HCT116 (cell line): ENCODE results near the gene CCDC174. TPM values are rescaled to one million over a fixed set of nuclear protein-coding genes. Genes with fewer than 3 reads are reported as not detected.

Experiments
- ATAC-seq: fragments of 200-7000 bp; cut with Tn5 transposase; 2 replicates; pipeline ENCODE4 v1.9.1; 2020; ENCODE audit warnings: mild to moderate bottlenecking, moderate library complexity
- BruUV-seq: library from RNA; stranded (reverse); fragments of 400-500 nt; replicated peaks from 2 replicates; lab custom pipeline; 2021; lab: Mats Ljungman, UMichigan
- CTCF ChIA-PET: fragments of 300-600 bp; sonication (Branson Sonifier 250); formaldehyde crosslinking; loops from one replicate; lab custom pipeline; 2021; ENCODE audit warnings: antibody characterized with exemption; lab: Charles Lee
- POLR2A ChIA-PET: fragments of 300-600, 350-600 bp; sonication (Branson Sonifier 250); formaldehyde crosslinking; loops from one replicate; lab custom pipeline; 2021; ENCODE audit warnings: antibody characterized with exemption; lab: Charles Lee
- RAD21 ChIA-PET, 2 experiments: fragments of 300-600 bp; sonication (Branson Sonifier 250); formaldehyde crosslinking; loops; one replicate each; lab custom pipeline; 2023; ENCODE audit warnings: low total read pairs in 2 of 2; ENCODE audit not compliant: uncharacterized antibody in 2 of 2, unreplicated experiment in 2 of 2, low non-redundant PET in 1 of 2; lab: Charles Lee
- DNase-seq: peaks from one replicate; pipeline ENCODE4 v3.0.0-alpha.2; 2010; ENCODE audit warnings: low read depth, low spot score
- H2AFZ ChIP-seq: fragments of 200-600 bp; shearing (Covaris generic), sonication (generic); 2 replicates; pipeline ENCODE4 v1.6.1; 2017; ENCODE audit warnings: low read depth, mixed run types, mixed read lengths, antibody characterized with exemption, low read length; ENCODE audit not compliant: poor library complexity, severe bottlenecking
- H3K27ac ChIP-seq: 2 replicates; pipeline ENCODE4 v1.5.1; 2012; ENCODE audit warnings: low read depth, low read length
- H3K27me3 ChIP-seq: fragments of 200-600 bp; sonication (generic); 2 replicates; pipeline ENCODE4 v1.6.1; 2016; ENCODE audit warnings: mixed run types, low read length, mixed read lengths; ENCODE audit not compliant: insufficient read depth
- H3K36me3 ChIP-seq, 2 experiments: fragments of 200-500 bp in 1 of 2; fragments of 200-600 bp in 1 of 2; sonication (Bioruptor generic) in 1 of 2; sonication (generic) in 1 of 2; 2 replicates each; pipeline versions ENCODE4 v1.5.1 to v1.6.1; 2014 to 2016; ENCODE audit warnings: low read length in 2 of 2, inconsistent platforms in 1 of 2, mixed read lengths in 1 of 2, mixed run types in 1 of 2; ENCODE audit not compliant: insufficient read depth in 2 of 2, control insufficient read depth in 1 of 2
- H3K4me1 ChIP-seq, 2 experiments: fragments of 200-600 bp in 1 of 2; sonication (generic) in 1 of 2; 2 replicates each; pipeline versions ENCODE4 v1.5.1 to v1.6.1; 2012 to 2017; ENCODE audit warnings: low read length in 2 of 2, inconsistent platforms in 1 of 2, mild to moderate bottlenecking in 1 of 2, mixed read lengths in 1 of 2, mixed run types in 1 of 2, moderate library complexity in 1 of 2; ENCODE audit not compliant: insufficient read depth in 2 of 2, control insufficient read depth in 1 of 2
- H3K4me2 ChIP-seq: fragments of 200-600 bp; sonication (generic); 2 replicates; pipeline ENCODE4 v1.6.1; 2017; ENCODE audit warnings: mixed run types, low read length, mixed read lengths
- H3K4me3 ChIP-seq, 2 experiments: fragments of 200-600 bp in 1 of 2; sonication (generic) in 1 of 2; replicated peaks in 1 of 2; 2 replicates each; pipeline ENCODE4 v1.5.1; 2011 to 2016; ENCODE audit warnings: low read length in 2 of 2, control low read depth in 1 of 2, low read depth in 1 of 2, mild to moderate bottlenecking in 1 of 2, mixed read lengths in 1 of 2, mixed run types in 1 of 2
- H3K79me2 ChIP-seq: fragments of 200-600 bp; sonication (generic); 2 replicates; pipeline ENCODE4 v1.6.1; 2017; ENCODE audit warnings: mild to moderate bottlenecking, mixed run types, low read length, moderate library complexity, mixed read lengths; ENCODE audit not compliant: insufficient read depth
- H3K9ac ChIP-seq: fragments of 200-600 bp; sonication (generic); 2 replicates; pipeline ENCODE4 v1.6.1; 2016; ENCODE audit warnings: low read length, mixed read lengths
- H3K9me2 ChIP-seq: fragments of 200-600 bp; sonication (generic), shearing (Covaris generic); 2 replicates; pipeline ENCODE4 v1.6.1; 2017; ENCODE audit warnings: mixed run types, mild to moderate bottlenecking, moderate library complexity; ENCODE audit not compliant: insufficient read depth
- H3K9me3 ChIP-seq, 2 experiments: fragments of 200-500 bp in 1 of 2; fragments of 200-600 bp in 1 of 2; sonication (Bioruptor generic) in 1 of 2; sonication (generic) in 1 of 2; 2 replicates each; pipeline ENCODE4 v1.6.1; 2014 to 2017; ENCODE audit warnings: low read length in 2 of 2, mixed read lengths in 2 of 2, inconsistent platforms in 1 of 2, low read depth in 1 of 2, mild to moderate bottlenecking in 1 of 2, mixed run types in 1 of 2, moderate library complexity in 1 of 2; ENCODE audit not compliant: control insufficient read depth in 1 of 2, insufficient read depth in 1 of 2
- H4K20me1 ChIP-seq: fragments of 200-600 bp; sonication (generic), shearing (Covaris generic); 2 replicates; pipeline ENCODE4 v1.6.1; 2017; ENCODE audit warnings: mixed run types, mild to moderate bottlenecking, moderate library complexity; ENCODE audit not compliant: insufficient read depth
- CBX3 ChIP-seq: IDR thresholded peaks from 2 replicates; pipeline ENCODE4 v1.6.1; 2012; ENCODE audit warnings: low read depth
- EZH2phosphoT487 ChIP-seq: fragments of 200-600 bp; IDR thresholded peaks from 2 replicates; pipeline ENCODE4 v1.6.1; 2018; ENCODE audit warnings: antibody characterized with exemption, borderline replicate concordance
- FOSL1 ChIP-seq: IDR thresholded peaks from 2 replicates; pipeline ENCODE4 v1.6.1; 2012; ENCODE audit warnings: low read depth
- JUND ChIP-seq: IDR thresholded peaks from 2 replicates; pipeline ENCODE4 v1.6.1; 2012
- POLR2A ChIP-seq: IDR thresholded peaks from 2 replicates; pipeline ENCODE4 v1.7.0; 2011; ENCODE audit warnings: borderline replicate concordance; ENCODE audit not compliant: insufficient read depth, insufficient read length; ENCODE audit errors: extremely low read depth
- SRF ChIP-seq: IDR thresholded peaks from 2 replicates; pipeline ENCODE4 v1.6.1; 2012; ENCODE audit warnings: low read depth
- YY1 ChIP-seq: IDR thresholded peaks from 2 replicates; pipeline ENCODE4 v1.6.1; 2011; ENCODE audit warnings: low read length, low read depth, moderate library complexity, mild to moderate bottlenecking; ENCODE audit not compliant: insufficient replicate concordance; ENCODE audit errors: extremely low read depth
- intact Hi-C: fragments of 100-400 bp; cut with micrococcal nuclease; formaldehyde crosslinking; loops from 2 replicates; pipeline ENCODE4 v1.10.0; 2022
- total RNA-seq: library from RNA; stranded (reverse); gene quantifications from one replicate; pipeline ENCODE4 v1.2.1, GENCODE V29; 2021; ENCODE audit not compliant: unreplicated experiment
- TF ChIP-seq, protein P1 (sequence below): IDR thresholded peaks from 2 replicates; pipeline ENCODE4 v1.6.1; 2011; ENCODE audit warnings: mild to moderate bottlenecking, low read length, moderate library complexity; ENCODE audit not compliant: insufficient replicate concordance; ENCODE audit errors: extremely low read depth
- TF ChIP-seq, protein P2 (sequence below): IDR thresholded peaks from 2 replicates; pipeline ENCODE4 v1.6.1; 2012

CCDC174 gene
- total RNA-seq, 1 experiment from 2014 or later = 15.6 TPM

DNA sequence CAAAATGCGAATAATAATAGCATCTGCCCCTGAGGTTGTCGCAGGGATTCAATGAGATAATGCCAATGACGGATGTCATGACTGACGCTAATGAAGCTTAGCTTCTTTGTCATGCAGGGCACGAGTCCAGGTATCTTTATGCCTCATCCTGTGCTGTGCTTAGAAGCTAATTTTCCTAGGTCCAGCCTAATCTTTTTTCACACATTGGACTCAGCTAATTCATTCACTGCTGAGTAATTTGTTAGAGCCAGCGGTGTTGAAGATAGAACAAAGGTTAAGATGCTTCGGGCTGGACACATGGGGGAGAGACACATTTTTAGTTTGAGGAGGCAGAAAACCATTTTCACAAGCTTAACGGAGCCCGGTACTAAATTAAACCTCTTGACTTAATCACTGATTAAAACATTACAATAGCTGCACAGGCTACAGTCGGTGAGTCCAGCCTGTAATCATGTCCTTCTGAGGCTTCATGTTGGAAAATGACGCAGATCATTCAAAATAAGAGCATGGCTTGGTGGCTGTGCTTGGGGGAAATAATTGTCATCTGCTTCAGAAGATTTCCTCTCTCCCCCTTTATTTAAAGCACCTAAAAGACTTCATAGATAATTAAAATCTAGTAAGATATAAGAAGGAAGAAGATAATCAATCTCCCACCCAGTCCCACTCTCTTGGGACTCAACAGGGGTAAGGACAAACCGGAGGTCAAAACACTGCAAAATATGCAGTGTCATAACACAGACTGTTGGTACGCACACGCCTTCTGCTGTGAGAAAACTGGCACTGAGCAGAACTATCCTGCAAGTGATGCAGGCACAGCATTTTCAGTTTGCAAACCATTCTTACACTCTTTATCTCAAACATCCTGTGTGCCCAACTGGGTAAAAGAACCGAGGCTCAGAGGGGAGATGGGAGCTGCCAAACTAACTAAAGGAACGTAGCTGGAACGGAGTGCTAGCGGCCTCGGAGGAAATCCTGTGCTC, 3.3 kb upstream of the CCDC174 start:
- Histone ChIP-seq H3K27ac (no peak overlapping the region), H3K27me3 (no peaks in the 10 kb centered on the region), H3K9me2 (no peaks in the 10 kb centered on the region), H3K9me3 (no peaks in the 10 kb centered on the region), H3K4me3 (no peak overlapping the region), H3K4me1 (peaks cover 3 to 16% of the 10 kb centered on the region in 2 experiments; a peak in 3 of 4 replicates), H4K20me1 (no peaks in the 10 kb centered on the region), H3K9ac (no peak overlapping the region), H3K79me2 (peaks cover 17% of the 10 kb centered on the region), H2AFZ (no peak overlapping the region), H3K4me2 (no peak overlapping the region), H3K36me3 (no peaks in the 10 kb centered on the region)
- TF ChIP-seq POLR2A (no peak), YY1 (no peak), CBX3 (no peak), SRF (no peak), JUND (no peak), FOSL1 (no peak), EZH2phosphoT487 (no peak)
- TF ChIP-seq, protein P1, sequence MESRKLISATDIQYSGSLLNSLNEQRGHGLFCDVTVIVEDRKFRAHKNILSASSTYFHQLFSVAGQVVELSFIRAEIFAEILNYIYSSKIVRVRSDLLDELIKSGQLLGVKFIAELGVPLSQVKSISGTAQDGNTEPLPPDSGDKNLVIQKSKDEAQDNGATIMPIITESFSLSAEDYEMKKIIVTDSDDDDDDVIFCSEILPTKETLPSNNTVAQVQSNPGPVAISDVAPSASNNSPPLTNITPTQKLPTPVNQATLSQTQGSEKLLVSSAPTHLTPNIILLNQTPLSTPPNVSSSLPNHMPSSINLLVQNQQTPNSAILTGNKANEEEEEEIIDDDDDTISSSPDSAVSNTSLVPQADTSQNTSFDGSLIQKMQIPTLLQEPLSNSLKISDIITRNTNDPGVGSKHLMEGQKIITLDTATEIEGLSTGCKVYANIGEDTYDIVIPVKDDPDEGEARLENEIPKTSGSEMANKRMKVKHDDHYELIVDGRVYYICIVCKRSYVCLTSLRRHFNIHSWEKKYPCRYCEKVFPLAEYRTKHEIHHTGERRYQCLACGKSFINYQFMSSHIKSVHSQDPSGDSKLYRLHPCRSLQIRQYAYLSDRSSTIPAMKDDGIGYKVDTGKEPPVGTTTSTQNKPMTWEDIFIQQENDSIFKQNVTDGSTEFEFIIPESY = no peak
- TF ChIP-seq, protein P2, sequence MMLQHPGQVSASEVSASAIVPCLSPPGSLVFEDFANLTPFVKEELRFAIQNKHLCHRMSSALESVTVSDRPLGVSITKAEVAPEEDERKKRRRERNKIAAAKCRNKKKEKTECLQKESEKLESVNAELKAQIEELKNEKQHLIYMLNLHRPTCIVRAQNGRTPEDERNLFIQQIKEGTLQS = no peak
- ChIA-PET POLR2A (no interaction called here), CTCF (no interaction called here), RAD21 (no interaction called here)
- intact Hi-C loops = no loop called here
- DNase-seq (no peak), ATAC-seq (no peak)
- BruUV-seq = no TSS peak
